HG03066 (cell line): Measurements from ENCODE around the gene CNTN1.

ENCODE experiments used
- ATAC-seq: cut with Tn5 transposase; IDR thresholded peaks from one replicate; pipeline ENCODE4 v1.9.1; 2021; ENCODE audit warnings: low read depth; ENCODE audit not compliant: unreplicated experiment

Gene CNTN1

GRCh38 chr12:40762072-40762471 lies 69.8 kb downstream of the CNTN1 start:
- ATAC-seq: no peak

GRCh38 chr12:40768125-40768864 lies 76.1 kb downstream of the CNTN1 start:
- no peak for ATAC-seq

GRCh38 chr12:40769846-40770245 lies 77.6 kb downstream of the CNTN1 start:
- no peak for ATAC-seq

GRCh38 chr12:40770781-40771180 lies 78.5 kb downstream of the CNTN1 start:
- ATAC-seq: no peak

- ATAC-seq: no peak
Measured at GRCh38 chr12:40775661-40776060, 83.4 kb downstream of the CNTN1 start.

GRCh38 chr12:40784102-40784501 lies 91.9 kb downstream of the CNTN1 start:
- ATAC-seq: no peak

GRCh38 chr12:40788276-40788675 lies 96.0 kb downstream of the CNTN1 start:
- ATAC-seq: no peak

- ATAC-seq: no peak
Measured at GRCh38 chr12:40792792-40793386, 100.7 kb downstream of the CNTN1 start.

- no peak for ATAC-seq
Measured at GRCh38 chr12:40793471-40793870, 101.2 kb downstream of the CNTN1 start.

- no peak for ATAC-seq
Measured at GRCh38 chr12:40794087-40794486, 101.8 kb downstream of the CNTN1 start.

GRCh38 chr12:40801082-40801481 lies 108.8 kb downstream of the CNTN1 start:
- ATAC-seq: no peak

GRCh38 chr12:40801861-40802260 lies 109.6 kb downstream of the CNTN1 start:
- ATAC-seq: no peak

- ATAC-seq: no peak
Measured at GRCh38 chr12:40802656-40803055, 110.4 kb downstream of the CNTN1 start.

- ATAC-seq: no peak
Measured at GRCh38 chr12:40819436-40820108, 127.3 kb downstream of the CNTN1 start.

- ATAC-seq: no peak
Measured at GRCh38 chr12:40820794-40821484, 128.7 kb downstream of the CNTN1 start.

- ATAC-seq: no peak
Measured at GRCh38 chr12:40825156-40825555, 132.9 kb downstream of the CNTN1 start.

GRCh38 chr12:40827683-40828592 lies 135.7 kb downstream of the CNTN1 start:
- no peak for ATAC-seq

- ATAC-seq: no peak
Measured at GRCh38 chr12:40828593-40828990, 136.4 kb downstream of the CNTN1 start.

GRCh38 chr12:40829738-40830144 lies 137.5 kb downstream of the CNTN1 start:
- no peak for ATAC-seq

GRCh38 chr12:40831916-40832315 lies 139.7 kb downstream of the CNTN1 start:
- ATAC-seq: no peak
